Measurements from ENCODE around the gene SAPCD2. TPM values are rescaled to one million over a fixed set of nuclear protein-coding genes. Genes with fewer than 3 reads are reported as not detected.
A peak's percentile ranks its signal among the peaks of the same experiment; 100 is the strongest.

SAPCD2 gene
- total and polyA plus RNA-seq, 9 of the 15 experiments (the other 6 are each of a cell fraction or from before 2014, with no cell fraction given): 3.4 to 91.8 (median 18.8) TPM

DNA sequence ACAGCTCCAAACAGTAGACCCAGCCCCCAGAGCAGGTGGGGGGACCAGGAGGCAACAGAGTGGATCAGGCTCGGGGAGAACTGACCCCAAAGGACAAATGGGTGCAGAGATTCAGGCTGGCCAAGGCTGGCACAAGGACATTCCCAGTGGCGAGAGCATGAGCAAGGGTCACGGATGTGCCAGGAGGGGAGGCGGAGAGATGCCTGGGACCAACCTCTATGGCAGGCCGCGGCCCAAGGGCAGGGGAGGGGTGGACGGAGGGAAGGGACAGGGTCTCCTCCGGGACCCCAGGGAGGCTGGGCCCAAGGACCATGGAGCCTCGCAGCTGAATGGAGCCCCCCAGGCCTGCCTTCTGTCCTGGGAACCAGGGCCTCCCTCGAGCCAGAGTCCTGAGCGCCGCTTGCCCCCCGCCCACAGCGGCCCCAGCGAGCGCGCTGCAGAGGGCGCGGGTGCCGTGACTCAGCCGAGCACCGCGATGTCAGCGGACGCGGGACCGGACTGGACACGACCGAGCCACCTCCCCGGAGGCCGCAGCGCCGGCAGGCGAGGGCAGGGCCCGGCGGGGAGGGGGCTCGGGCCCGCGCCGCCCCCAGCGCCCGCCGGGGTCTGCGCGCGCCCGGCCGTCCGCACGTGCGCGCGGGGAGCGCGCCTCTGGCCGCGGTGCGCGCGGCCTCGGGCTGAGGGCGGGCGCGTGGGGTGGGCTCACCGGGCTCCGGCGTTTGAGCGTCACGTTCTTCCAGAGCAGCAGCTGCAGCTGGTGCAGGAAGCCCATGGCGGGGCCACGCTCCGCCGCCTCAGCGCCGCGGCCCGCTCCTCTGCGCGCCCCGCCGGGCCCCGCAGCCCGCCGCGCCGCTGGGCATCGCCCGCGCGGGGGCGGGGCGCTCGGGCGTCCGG is 42.7 kb downstream of the SAPCD2 start, which contains the start of gene ABCA2 (continued):
- no peak for TF ChIP-seq MTA1 (IDR thresholded peaks at IDR 0.05; ENCODE audit: borderline replicate concordance)
- no peak for TF ChIP-seq NR1H2 (CRISPR knock-in tag; IDR thresholded peaks at IDR 0.05)
- no peak for TF ChIP-seq ZNF76 (CRISPR knock-in tag; IDR thresholded peaks at IDR 0.05; ENCODE audit: borderline replicate concordance)
- TF ChIP-seq SPI1 (IDR thresholded peaks at IDR 0.05; ENCODE audit: borderline replicate concordance, low read depth, low read length): no peak
- no peak for TF ChIP-seq POLR2AphosphoS2 (IDR thresholded peaks at IDR 0.05; ENCODE audit: low read length)
- TF ChIP-seq ZNF785 (CRISPR knock-in tag; IDR thresholded peaks at IDR 0.05): no peak
- TF ChIP-seq MED1 (CRISPR knock-in tag; IDR thresholded peaks at IDR 0.05; ENCODE audit: borderline replicate concordance): no peak
- TF ChIP-seq FOSL1 (tag; conservative IDR thresholded peaks at IDR 0.05): peak; percentile 54
- TF ChIP-seq NR2C1 (IDR thresholded peaks at IDR 0.05): no peak
- TF ChIP-seq NR2C1 (tag; IDR thresholded peaks at IDR 0.05): no peak
- no peak for TF ChIP-seq ATF7 (IDR thresholded peaks at IDR 0.05)
- TF ChIP-seq, protein P1, sequence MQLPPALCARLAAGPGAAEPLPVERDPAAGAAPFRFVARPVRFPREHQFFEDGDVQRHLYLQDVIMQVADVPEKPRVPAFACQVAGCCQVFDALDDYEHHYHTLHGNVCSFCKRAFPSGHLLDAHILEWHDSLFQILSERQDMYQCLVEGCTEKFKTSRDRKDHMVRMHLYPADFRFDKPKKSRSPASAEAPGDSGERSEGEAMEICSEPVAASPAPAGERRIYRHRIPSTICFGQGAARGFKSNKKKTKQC (CRISPR knock-in tag; IDR thresholded peaks at IDR 0.05): no peak
- TF ChIP-seq, protein P2, sequence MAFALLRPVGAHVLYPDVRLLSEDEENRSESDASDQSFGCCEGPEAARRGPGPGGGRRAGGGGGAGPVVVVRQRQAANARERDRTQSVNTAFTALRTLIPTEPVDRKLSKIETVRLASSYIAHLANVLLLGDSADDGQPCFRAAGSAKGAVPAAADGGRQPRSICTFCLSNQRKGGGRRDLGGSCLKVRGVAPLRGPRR (CRISPR knock-in tag; IDR thresholded peaks at IDR 0.05): no peak
- no peak for TF ChIP-seq ADNP (tag; IDR thresholded peaks at IDR 0.05)
- TF ChIP-seq TGIF2 (CRISPR knock-in tag; IDR thresholded peaks at IDR 0.05): no peak
- TF ChIP-seq ZNF282 (CRISPR knock-in tag; IDR thresholded peaks at IDR 0.05): no peak
- TF ChIP-seq, protein P3, sequence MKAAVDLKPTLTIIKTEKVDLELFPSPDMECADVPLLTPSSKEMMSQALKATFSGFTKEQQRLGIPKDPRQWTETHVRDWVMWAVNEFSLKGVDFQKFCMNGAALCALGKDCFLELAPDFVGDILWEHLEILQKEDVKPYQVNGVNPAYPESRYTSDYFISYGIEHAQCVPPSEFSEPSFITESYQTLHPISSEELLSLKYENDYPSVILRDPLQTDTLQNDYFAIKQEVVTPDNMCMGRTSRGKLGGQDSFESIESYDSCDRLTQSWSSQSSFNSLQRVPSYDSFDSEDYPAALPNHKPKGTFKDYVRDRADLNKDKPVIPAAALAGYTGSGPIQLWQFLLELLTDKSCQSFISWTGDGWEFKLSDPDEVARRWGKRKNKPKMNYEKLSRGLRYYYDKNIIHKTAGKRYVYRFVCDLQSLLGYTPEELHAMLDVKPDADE (conservative IDR thresholded peaks at IDR 0.05; ENCODE audit: control insufficient read depth, low read depth, low read length): no peak
- TF ChIP-seq, protein P4, sequence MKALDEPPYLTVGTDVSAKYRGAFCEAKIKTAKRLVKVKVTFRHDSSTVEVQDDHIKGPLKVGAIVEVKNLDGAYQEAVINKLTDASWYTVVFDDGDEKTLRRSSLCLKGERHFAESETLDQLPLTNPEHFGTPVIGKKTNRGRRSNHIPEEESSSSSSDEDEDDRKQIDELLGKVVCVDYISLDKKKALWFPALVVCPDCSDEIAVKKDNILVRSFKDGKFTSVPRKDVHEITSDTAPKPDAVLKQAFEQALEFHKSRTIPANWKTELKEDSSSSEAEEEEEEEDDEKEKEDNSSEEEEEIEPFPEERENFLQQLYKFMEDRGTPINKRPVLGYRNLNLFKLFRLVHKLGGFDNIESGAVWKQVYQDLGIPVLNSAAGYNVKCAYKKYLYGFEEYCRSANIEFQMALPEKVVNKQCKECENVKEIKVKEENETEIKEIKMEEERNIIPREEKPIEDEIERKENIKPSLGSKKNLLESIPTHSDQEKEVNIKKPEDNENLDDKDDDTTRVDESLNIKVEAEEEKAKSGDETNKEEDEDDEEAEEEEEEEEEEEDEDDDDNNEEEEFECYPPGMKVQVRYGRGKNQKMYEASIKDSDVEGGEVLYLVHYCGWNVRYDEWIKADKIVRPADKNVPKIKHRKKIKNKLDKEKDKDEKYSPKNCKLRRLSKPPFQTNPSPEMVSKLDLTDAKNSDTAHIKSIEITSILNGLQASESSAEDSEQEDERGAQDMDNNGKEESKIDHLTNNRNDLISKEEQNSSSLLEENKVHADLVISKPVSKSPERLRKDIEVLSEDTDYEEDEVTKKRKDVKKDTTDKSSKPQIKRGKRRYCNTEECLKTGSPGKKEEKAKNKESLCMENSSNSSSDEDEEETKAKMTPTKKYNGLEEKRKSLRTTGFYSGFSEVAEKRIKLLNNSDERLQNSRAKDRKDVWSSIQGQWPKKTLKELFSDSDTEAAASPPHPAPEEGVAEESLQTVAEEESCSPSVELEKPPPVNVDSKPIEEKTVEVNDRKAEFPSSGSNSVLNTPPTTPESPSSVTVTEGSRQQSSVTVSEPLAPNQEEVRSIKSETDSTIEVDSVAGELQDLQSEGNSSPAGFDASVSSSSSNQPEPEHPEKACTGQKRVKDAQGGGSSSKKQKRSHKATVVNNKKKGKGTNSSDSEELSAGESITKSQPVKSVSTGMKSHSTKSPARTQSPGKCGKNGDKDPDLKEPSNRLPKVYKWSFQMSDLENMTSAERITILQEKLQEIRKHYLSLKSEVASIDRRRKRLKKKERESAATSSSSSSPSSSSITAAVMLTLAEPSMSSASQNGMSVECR (CRISPR knock-in tag; IDR thresholded peaks at IDR 0.05): peak; percentile 68; the same call in 1 of the 2 replicates
- no peak for TF ChIP-seq ZKSCAN1 (IDR thresholded peaks at IDR 0.05; ENCODE audit: low read depth, low read length)
- TF ChIP-seq ZKSCAN3 (CRISPR knock-in tag; IDR thresholded peaks at IDR 0.05): no peak
- no peak for TF ChIP-seq HIVEP1 (CRISPR knock-in tag; IDR thresholded peaks at IDR 0.05)
- no peak for TF ChIP-seq TAF1 (IDR thresholded peaks at IDR 0.05; ENCODE audit: control insufficient read depth, extremely low read depth, insufficient read depth, low read length, severe bottlenecking)
- no peak for TF ChIP-seq KAT8 (IDR thresholded peaks at IDR 0.05; ENCODE audit: low read depth)
- TF ChIP-seq NFE2 (IDR thresholded peaks at IDR 0.05; ENCODE audit: low read depth): peak; percentile 39; the same call in 1 of the 2 replicates

All from K562 (cell line).